Inflammatory macrophage (primary cell): ENCODE data around the gene FAT2.
"Not testable (repeated sequence)": the region's sequence is repeated elsewhere in the genome, so short reads cannot be mapped to it uniquely, and the experiment has no call there.

Source experiments
- DNase-seq, 2 donors: peaks; one replicate each; pipeline ENCODE4 v3.0.0-alpha.2; 2020 to 2022

Gene FAT2

GRCh38 chr5:151581812-151582583, 9.1 kb downstream of the FAT2 start:
- DNase-seq: no peak

- no peak for DNase-seq
Observed at GRCh38 chr5:151581347-151581746, 9.8 kb downstream of the FAT2 start.

DNA sequence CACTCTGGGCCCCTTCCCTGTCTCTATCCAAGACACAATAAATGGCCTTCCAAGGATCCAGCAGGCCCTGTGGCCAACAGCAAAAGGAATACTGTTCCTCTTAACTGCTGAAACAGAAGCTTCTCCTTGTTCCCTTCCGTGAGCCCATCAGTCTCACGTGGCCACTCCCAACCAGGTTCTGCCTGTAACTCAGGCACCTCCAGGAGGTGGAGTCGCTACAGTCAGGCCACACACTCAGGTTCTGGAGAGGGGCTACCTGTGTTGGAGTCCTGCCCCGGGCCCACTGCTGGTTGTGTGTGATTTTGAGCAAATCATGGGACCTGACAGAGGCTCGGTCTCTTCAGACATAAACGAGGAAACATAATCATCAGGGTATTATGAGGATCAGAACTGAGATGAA, 10.3 kb downstream of the FAT2 start:
- no peak for DNase-seq

DNA sequence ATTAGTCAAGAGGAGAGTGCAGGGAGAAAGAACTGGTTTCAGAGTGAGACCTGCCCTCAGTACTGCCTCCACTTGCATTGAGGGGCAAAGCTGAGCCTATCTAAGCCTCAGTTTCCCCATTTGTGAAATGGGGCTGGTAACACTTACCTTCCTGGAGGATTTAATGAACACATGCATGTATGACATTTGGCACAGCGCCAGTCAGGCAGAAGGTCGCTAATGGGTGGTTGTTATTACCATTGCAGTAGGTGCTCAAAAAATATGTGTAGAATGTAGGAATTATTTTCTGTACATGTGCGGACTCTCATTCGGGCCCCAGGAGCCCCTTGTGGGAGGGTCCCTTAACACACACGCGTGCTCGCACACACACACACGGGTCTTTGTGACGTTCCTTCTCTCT, 10.9 kb downstream of the FAT2 start:
- DNase-seq: no peak

GRCh38 chr5:151579146-151579545, 12.0 kb downstream of the FAT2 start:
- not testable (repeated sequence) for DNase-seq

DNA sequence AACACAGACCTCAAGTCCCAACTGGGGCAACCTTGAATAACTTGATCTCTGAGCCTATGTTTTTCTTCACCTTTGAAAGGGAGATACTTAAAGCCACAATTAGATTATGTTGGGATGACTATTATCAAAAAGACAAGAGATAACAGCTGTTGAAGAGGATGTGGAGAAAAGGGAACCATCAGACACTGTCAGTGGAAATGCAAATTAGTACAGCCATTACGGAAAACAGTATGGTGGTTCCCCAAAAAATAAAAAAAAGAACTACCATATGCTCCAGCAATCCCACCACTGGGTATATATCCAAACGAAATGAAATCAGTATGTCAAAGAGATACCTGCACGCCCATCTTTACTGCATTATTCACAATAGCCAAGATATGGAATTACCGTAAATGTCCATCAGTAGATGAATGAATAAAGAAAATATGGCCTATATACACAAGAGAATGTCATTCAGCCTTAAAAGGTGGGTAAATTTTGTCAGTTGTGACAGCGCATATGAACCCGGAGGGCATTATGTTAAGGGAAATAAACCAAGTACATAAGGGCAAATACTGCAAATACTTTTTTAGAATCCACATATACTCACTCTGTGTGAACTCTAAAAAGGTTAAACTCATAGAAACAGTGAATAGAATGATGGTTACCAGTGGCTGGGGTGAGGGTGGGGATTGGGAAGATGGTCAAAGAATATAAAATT, 12.7 kb downstream of the FAT2 start:
- DNase-seq: peak; percentile 18 to 55

DNA sequence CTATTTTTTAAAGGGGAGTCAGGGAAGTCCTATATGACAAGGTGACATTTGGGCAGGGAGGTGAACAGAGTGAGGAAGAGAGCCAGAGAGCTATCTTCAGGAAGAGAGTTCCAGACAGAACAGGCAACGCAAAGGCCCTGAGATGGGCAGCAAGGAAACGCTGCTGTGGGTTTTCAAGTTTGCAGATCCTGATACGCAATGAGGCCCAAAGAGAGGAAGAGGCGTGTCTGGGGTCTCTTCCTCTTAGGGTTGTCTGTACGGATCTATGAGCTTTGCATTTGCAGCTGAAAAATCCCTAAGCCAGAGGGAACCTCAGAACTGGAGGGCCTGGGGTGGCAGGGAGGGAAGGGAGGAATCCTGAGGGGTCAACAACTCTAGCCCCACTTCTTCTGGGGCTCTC, 13.6 kb downstream of the FAT2 start:
- DNase-seq: peak; percentile 82 to 85

GRCh38 chr5:151574444-151574996, 16.6 kb downstream of the FAT2 start:
- DNase-seq: peak in 1 of 2 donors; percentile 36

DNA sequence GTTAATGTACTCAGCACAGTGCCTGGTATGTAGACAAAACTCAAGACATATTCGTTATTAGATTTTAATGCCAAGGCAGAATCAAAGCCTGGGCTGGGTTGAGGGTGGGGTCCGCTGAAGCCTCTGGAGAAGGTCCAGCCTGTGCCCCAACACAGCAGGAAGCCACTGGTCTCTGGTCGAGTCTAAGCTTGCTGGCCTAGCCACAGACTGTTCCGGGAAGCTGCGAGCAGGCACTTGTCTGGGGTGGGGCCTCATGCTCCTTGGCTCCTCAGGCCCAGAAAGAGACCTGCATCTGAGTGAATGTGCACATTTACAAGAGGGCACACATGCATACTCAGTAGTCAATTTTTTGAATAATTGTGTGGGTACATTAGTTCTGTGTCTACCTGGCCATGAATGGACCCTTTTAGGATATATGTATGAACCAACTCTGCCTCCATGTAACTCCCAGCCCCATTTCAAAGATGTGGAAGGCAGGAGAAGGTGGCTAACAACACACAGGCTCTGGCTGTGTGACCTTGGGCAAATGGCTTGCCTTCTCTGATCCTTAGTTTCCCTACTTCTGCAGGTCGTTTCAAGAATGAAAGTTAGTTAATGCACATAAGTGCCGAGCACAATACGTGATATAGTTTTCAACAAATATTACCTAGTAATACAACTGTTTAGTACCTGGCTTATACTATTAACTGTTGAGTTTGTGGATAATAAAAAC, 18.3 kb downstream of the FAT2 start:
- no peak for DNase-seq

- DNase-seq: no peak
Observed at GRCh38 chr5:151571270-151572173, 19.6 kb downstream of the FAT2 start.

DNA sequence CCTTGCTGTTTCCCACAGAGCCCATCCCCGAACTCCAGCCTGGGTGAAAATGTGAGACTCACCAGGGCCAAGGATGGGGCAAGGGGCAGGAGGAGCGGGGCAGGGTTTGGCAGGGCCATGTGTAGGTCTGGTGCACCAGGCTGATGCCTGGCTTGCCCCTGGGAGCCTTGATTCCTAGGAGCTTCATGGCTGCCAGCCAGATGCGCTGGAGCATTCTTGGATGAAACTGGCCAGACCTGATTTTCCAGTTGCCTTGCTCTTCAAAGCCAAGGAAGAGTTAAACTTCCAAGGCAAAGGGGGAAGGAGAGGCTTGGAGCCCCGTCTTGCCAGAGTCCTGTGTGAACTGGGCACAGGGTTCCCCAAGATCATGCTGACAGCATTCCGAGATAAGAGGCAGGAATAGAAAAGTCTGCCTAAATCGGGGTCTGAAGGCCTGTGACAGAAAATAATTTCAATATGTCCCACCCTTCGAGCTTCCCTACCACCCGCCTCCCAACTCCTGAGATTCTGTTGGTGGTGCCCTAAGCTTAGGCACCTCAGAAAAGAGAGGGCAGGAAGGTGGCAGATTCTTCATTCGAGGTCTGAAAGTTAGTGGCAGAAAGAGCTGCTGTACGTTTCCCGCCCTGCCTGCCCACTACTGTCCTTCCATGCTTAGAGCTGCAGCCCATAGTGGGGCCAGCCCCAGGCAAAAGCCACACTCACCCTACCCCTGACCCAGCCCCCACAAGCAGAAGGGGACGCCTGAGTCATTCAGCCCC, 20.4 kb downstream of the FAT2 start:
- DNase-seq: no peak

DNA sequence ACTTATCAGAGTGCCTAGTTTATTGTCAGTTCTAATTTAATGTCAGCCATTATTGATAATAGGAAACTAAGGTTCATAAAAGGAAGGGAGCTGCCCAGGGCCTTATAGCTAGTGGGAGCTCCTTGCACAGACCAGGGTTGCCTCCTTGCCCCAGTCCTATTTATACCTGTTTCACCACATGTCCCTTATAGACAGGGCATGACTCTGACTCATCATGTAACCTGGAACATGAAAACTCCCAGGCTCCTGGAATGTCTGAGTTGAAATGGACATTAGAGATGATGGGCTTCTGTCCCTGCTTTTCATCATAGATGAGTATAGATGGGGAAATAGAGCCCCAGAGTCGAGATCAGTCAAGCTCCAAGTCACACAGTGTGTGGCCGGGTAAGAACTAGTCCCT, 21.1 kb downstream of the FAT2 start:
- no peak for DNase-seq

GRCh38 chr5:151569132-151570046, 21.7 kb downstream of the FAT2 start:
- peak; percentile 60 to 87 for DNase-seq

DNA sequence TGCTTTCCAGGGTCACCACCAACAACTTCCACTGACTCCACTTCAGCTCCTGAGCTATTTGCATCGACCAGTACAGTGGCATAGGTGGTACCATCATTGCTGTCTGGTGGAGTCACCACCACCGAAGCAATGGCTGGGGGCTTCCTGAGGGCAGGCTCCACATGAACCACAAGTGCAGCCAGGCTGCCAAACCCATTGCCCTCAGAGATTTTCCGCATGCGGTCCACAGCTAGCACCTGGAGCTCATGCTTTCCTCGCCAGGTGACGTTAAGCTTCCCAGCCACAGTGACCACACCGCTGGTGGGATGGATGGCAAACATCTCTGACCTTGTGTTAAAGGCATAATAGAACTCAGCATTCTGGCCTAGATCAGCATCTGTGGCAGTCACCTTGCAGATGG, 23.1 kb downstream of the FAT2 start:
- DNase-seq: no peak

- no peak for DNase-seq
Observed at GRCh38 chr5:151565971-151566370, 25.2 kb downstream of the FAT2 start.

GRCh38 chr5:151562019-151562707, 29.0 kb downstream of the FAT2 start:
- no peak for DNase-seq

GRCh38 chr5:151557951-151558350, 33.2 kb downstream of the FAT2 start:
- DNase-seq: no peak

GRCh38 chr5:151557466-151557865, 33.7 kb downstream of the FAT2 start:
- DNase-seq: no peak

GRCh38 chr5:151556806-151557205, 34.3 kb downstream of the FAT2 start:
- peak; percentile 77 to 84 for DNase-seq
